Caco-2 (cell line): ENCODE data around the gene MTAP. TPM values are rescaled to one million over a fixed set of nuclear protein-coding genes. Genes with fewer than 3 reads are reported as not detected.

Source experiments
- BruUV-seq: library from RNA; stranded (reverse); fragments of 400-500 nt; replicated peaks from 2 replicates; lab custom pipeline; 2021; lab: Mats Ljungman, UMichigan
- CTCF ChIA-PET: fragments of 300-600 bp; sonication (Branson Sonifier 250); formaldehyde crosslinking; loops from one replicate; lab custom pipeline; 2022; ENCODE audit warnings: antibody characterized with exemption; lab: Charles Lee
- POLR2A ChIA-PET: fragments of 300-600 bp; sonication (Branson Sonifier 250); formaldehyde crosslinking; loops from one replicate; lab custom pipeline; 2022; ENCODE audit warnings: antibody characterized with exemption; lab: Charles Lee
- DNase-seq, 2 experiments: peaks; one replicate each; pipeline versions ENCODE4 v3.0.0 to v3.0.0-alpha.2; 2020 to 2022
- H3K27me3 ChIP-seq: replicated peaks from 2 replicates; pipeline ENCODE4 v1.6.0; 2011; ENCODE audit warnings: low read length; ENCODE audit not compliant: control insufficient read depth, insufficient read depth
- H3K36me3 ChIP-seq: 2 replicates; pipeline ENCODE4 v1.5.1; 2011; ENCODE audit warnings: low read length; ENCODE audit not compliant: control insufficient read depth, insufficient read depth
- H3K4me1 ChIP-seq: fragments of 250-450 bp; sonication (Bioruptor Pico); 2 replicates; pipeline ENCODE4 v1.5.1; 2020; ENCODE audit warnings: mild to moderate bottlenecking
- H3K4me3 ChIP-seq: 2 replicates; pipeline ENCODE4 v1.5.1; 2011; ENCODE audit warnings: low read depth, mild to moderate bottlenecking, control low read depth, low read length
- H3K9me3 ChIP-seq: fragments of 250-450 bp; sonication (Bioruptor Pico); 2 replicates; pipeline ENCODE4 v1.5.1; 2020; ENCODE audit warnings: mild to moderate bottlenecking, moderate library complexity
- H3K27ac Mint-ChIP-seq: one replicate; pipeline ENCODE4 v1.8.0; 2022; ENCODE audit warnings: mixed read lengths; ENCODE audit not compliant: unreplicated experiment
- H3K27me3 Mint-ChIP-seq: one replicate; pipeline ENCODE4 v1.8.0; 2022; ENCODE audit warnings: mixed read lengths; ENCODE audit not compliant: insufficient read depth, unreplicated experiment
- H3K36me3 Mint-ChIP-seq: one replicate; pipeline ENCODE4 v1.8.0; 2022; ENCODE audit warnings: mild to moderate bottlenecking, mixed read lengths; ENCODE audit not compliant: insufficient read depth, unreplicated experiment
- H3K4me1 Mint-ChIP-seq: one replicate; pipeline ENCODE4 v1.8.0; 2022; ENCODE audit warnings: low read depth, mixed read lengths; ENCODE audit not compliant: unreplicated experiment
- H3K4me3 Mint-ChIP-seq: one replicate; pipeline ENCODE4 v1.8.0; 2022; ENCODE audit warnings: mild to moderate bottlenecking, moderate library complexity, mixed read lengths; ENCODE audit not compliant: unreplicated experiment
- H3K9me3 Mint-ChIP-seq: one replicate; pipeline ENCODE4 v1.8.0; 2022; ENCODE audit warnings: mixed read lengths; ENCODE audit not compliant: unreplicated experiment
- CTCF ChIP-seq, 2 experiments: fragments of 200-600 bp in 1 of 2; IDR thresholded peaks; 1 replicate in 1 of 2; 2 replicates in 1 of 2; pipeline versions ENCODE4 v1.5.1 to v1.8.0; 2011 to 2022; ENCODE audit warnings: antibody characterized with exemption in 1 of 2, control low read depth in 1 of 2, inconsistent platforms in 1 of 2, low read depth in 1 of 2, low read length in 1 of 2, mild to moderate bottlenecking in 1 of 2, moderate library complexity in 1 of 2; ENCODE audit not compliant: insufficient read depth in 1 of 2, severe bottlenecking in 1 of 2, unreplicated experiment in 1 of 2
- intact Hi-C: fragments of 100-400 bp; cut with micrococcal nuclease; formaldehyde crosslinking; loops from one replicate; pipeline ENCODE4 v1.10.0; 2022; ENCODE audit not compliant: unreplicated experiment
- total RNA-seq: library from RNA; stranded (reverse); gene quantifications from 2 replicates; pipeline ENCODE4 v1.2.3, GENCODE V29; 2022

The MTAP gene
- total RNA-seq, 1 experiment from 2014 or later = 53.3 TPM

GRCh38 chr9:21871256-21871975, 69.0 kb downstream of the MTAP start:
- Histone ChIP-seq H3K27me3 (no peaks in the 10 kb centered on the region), H3K36me3 (no peaks in the 10 kb centered on the region), H3K4me3 (no peak overlapping the region), H3K4me1 (no peaks in the 10 kb centered on the region; the same call in 1 of the 2 replicates), H3K9me3 (no peaks in the 10 kb centered on the region)
- CTCF ChIA-PET = no interaction called here
- TF ChIP-seq CTCF (IDR thresholded peaks at IDR 0.05; ENCODE audit: insufficient read depth in 1 of 2, low read depth in 1 of 2, low read length in 1 of 2, severe bottlenecking in 1 of 2, unreplicated experiment in 1 of 2) = no peak
- H3K4me1 Mint-ChIP-seq = no peaks in the 10 kb centered on the region
- peaks cover 16% of the 10 kb centered on the region for H3K36me3 Mint-ChIP-seq
- no peaks in the 10 kb centered on the region for H3K9me3 Mint-ChIP-seq
- H3K27ac Mint-ChIP-seq = no peak overlapping the region
- no peak for DNase-seq
- POLR2A ChIA-PET = interaction anchor here (0.6 kb wide), 1 partner anchor 123 kb away, joined by 7 read pairs; the partner anchor contains the start of gene CDKN2B-AS1
- no TSS peak for BruUV-seq
- intact Hi-C loops = loop anchor here (10.0 kb wide), 1 partner anchor 93 kb away; no protein-coding TSS in a partner anchor
- no peaks in the 10 kb centered on the region for H3K27me3 Mint-ChIP-seq
- H3K4me3 Mint-ChIP-seq = no peak overlapping the region

DNA sequence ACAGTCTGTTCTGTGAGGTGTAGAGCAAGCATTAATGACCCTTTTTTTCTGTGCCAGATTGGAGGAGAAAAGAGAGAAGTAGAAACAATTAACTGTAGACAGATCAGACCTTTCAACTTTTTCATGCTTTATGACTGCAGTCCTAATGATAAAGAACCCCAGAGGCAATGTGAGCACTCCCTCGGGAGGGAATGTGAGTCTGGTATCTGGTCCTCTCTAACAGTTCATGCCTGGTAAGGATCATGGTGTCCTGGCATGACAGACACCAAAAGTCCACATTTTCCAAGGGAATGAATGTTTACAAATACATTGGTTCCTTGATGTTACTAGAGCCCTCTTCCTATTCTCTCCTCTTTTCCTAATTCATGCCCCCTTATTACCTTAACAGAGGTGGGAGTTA, 70.3 kb downstream of the MTAP start:
- Histone ChIP-seq H3K36me3 (no peaks in the 10 kb centered on the region), H3K4me3 (no peak overlapping the region), H3K27me3 (no peaks in the 10 kb centered on the region), H3K4me1 (no peaks in the 10 kb centered on the region; the same call in 1 of the 2 replicates), H3K9me3 (no peaks in the 10 kb centered on the region)
- BruUV-seq = no TSS peak
- no peaks in the 10 kb centered on the region for H3K27me3 Mint-ChIP-seq
- H3K4me3 Mint-ChIP-seq = no peak overlapping the region
- intact Hi-C loops = loop anchor here (10.0 kb wide), 1 partner anchor 92 kb away; no protein-coding TSS in a partner anchor
- no peak for DNase-seq
- no peaks in the 10 kb centered on the region for H3K4me1 Mint-ChIP-seq
- peaks cover 11% of the 10 kb centered on the region for H3K36me3 Mint-ChIP-seq
- CTCF ChIA-PET = no interaction called here
- POLR2A ChIA-PET = no interaction called here
- no peak for TF ChIP-seq CTCF (IDR thresholded peaks at IDR 0.05; ENCODE audit: insufficient read depth in 1 of 2, low read depth in 1 of 2, low read length in 1 of 2, severe bottlenecking in 1 of 2, unreplicated experiment in 1 of 2)
- H3K27ac Mint-ChIP-seq = no peak overlapping the region
- H3K9me3 Mint-ChIP-seq = no peaks in the 10 kb centered on the region

DNA sequence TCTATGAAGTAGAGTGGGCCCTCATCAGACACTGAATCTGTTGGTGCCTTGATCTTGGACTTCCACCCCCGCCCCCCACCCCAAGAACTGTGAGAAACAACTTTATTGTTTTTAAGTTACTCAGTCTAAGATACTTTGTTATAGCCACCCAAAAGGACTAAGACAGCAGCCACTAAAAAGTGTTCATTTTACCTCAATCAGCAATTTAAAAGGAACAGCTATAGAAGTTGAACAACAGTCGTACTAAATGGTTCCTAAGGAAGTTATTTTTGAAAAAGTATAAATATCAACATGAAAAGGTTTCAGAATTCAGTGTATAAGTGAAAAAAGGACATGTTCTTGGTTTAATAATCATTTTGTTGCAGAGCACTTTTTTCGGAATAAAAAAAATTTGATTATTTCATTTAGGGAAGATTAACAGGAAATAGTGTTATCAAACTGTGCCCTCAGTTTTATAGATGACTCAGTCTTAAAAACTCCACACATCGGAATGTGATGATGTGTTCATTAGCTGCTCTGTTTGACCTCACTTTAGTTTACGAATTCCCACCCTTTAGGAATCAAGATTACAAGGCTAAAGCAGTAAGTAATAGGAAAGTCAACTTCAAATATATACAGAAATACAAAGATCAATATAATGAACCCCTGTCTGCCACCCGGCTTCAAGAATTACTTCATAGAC, 71.2 kb downstream of the MTAP start:
- ChIA-PET POLR2A (no interaction called here), CTCF (no interaction called here)
- H3K9me3 ChIP-seq = no peaks in the 10 kb centered on the region
- H3K4me3 Mint-ChIP-seq = no peak overlapping the region
- no peaks in the 10 kb centered on the region for H3K9me3 Mint-ChIP-seq
- intact Hi-C loops = loop anchor here (10.0 kb wide), 1 partner anchor 91 kb away; no protein-coding TSS in a partner anchor
- H3K27ac Mint-ChIP-seq = no peak overlapping the region
- H3K4me1 Mint-ChIP-seq = no peaks in the 10 kb centered on the region
- BruUV-seq = no TSS peak
- no peaks in the 10 kb centered on the region for H3K36me3 ChIP-seq
- no peak for TF ChIP-seq CTCF (IDR thresholded peaks at IDR 0.05; ENCODE audit: insufficient read depth in 1 of 2, low read depth in 1 of 2, low read length in 1 of 2, severe bottlenecking in 1 of 2, unreplicated experiment in 1 of 2)
- DNase-seq = no peak
- no peaks in the 10 kb centered on the region for H3K27me3 Mint-ChIP-seq
- H3K36me3 Mint-ChIP-seq = peaks cover 11% of the 10 kb centered on the region
- H3K27me3 ChIP-seq = no peaks in the 10 kb centered on the region
- H3K4me1 ChIP-seq = no peaks in the 10 kb centered on the region; the same call in 1 of the 2 replicates
- no peak overlapping the region for H3K4me3 ChIP-seq
